Measurements from ENCODE around the gene CASP1.

DNA sequence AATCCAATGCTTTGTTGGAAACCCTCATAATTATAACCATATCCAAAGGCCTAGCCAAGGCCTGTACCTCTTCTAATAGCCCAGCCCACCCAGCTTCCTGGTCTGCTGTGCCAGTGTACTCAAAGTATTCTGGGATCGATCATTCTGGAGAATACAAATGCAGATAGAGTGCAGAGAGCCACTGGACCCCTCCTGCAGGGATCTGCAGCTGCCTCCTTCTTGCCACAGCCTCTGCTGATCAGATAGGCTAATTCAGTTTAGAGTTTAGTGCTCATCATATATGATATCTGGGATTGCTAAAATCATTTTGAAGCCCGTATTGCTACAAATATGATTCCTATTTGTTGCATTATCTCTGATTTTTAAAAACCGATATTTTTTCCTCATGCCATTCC is 29.5 kb downstream of the CASP1 start:
- no peak for TF ChIP-seq EZH2phosphoT487 (IDR thresholded peaks at IDR 0.05; ENCODE audit: low read depth)
- TF ChIP-seq, protein P1, sequence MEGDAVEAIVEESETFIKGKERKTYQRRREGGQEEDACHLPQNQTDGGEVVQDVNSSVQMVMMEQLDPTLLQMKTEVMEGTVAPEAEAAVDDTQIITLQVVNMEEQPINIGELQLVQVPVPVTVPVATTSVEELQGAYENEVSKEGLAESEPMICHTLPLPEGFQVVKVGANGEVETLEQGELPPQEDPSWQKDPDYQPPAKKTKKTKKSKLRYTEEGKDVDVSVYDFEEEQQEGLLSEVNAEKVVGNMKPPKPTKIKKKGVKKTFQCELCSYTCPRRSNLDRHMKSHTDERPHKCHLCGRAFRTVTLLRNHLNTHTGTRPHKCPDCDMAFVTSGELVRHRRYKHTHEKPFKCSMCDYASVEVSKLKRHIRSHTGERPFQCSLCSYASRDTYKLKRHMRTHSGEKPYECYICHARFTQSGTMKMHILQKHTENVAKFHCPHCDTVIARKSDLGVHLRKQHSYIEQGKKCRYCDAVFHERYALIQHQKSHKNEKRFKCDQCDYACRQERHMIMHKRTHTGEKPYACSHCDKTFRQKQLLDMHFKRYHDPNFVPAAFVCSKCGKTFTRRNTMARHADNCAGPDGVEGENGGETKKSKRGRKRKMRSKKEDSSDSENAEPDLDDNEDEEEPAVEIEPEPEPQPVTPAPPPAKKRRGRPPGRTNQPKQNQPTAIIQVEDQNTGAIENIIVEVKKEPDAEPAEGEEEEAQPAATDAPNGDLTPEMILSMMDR (IDR thresholded peaks at IDR 0.05; ENCODE audit: low read depth, low read length): no peak
